ENCODE results near the gene GPR84. TPM values are rescaled to one million over a fixed set of nuclear protein-coding genes. Genes with fewer than 3 reads are reported as not detected.

Gene GPR84
- total RNA-seq, 4 donors from 2014 or later = 0.42 TPM; not detected in 3

DNA sequence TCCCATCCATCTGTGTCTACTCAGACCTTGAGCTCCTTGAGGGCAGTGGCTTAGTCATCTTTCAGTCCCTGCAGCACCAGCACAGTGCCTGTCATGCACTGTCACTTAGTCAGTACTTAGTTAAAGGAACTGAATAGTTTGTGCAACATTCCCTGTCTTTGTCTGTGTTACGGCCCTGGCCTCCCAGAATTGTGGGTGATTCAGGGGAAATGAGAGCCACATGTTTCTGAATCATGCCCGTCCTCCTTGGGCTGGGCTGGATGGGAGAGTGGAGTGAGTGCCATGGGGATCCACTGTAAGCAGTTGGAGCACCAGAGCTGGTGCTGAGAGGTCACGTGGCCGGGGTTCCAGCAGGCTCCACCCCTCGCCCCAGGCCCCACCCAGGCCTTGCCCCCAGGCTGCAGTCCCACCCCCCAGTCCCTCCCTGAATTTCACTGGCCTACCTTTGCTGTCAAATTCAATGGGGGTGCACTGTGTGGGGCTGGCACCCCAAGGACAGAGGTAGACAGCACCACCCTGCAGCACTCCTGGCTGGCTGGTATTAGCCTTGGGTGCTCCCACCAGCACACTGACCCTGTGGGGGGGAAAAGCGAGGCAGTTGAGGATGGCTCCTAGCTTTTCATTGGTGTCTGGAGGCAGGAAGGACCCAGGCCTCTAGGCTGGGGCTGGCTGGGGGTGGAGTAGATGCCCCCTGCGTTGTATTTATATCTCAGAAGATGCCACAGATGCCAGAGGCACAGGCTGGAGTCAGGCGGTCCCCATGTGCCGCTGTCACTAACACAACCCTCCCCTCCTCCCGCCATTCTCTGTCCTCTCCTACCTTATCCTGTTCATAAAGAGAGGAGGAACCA lies 47.3 kb upstream of the GPR84 start:
- Histone ChIP-seq H3K4me1 (peaks cover 0 to 71% (median 43%) of the 10 kb centered on the region in 4 donors), H3K4me3 (no peak overlapping the region), H3K27me3 (no peaks in the 10 kb centered on the region), H3K36me3 (peaks cover 0 to 44% (median 0%) of the 10 kb centered on the region in 3 donors), H3K9me3 (no peaks in the 10 kb centered on the region), H3K27ac (peak overlapping the region in 3 of 4 donors; percentile 70 to 84 (median 81))
- 53 to 54% methylated on average over 8 to 10 of the region's 10 CpGs for WGBS, 2 donors
- DNase-seq (ENCODE audit: low spot score in 2 of 2) = peak; percentile 49 to 65
- TF ChIP-seq POLR2A (IDR thresholded peaks at IDR 0.05) = no peak
- TF ChIP-seq, protein P1, sequence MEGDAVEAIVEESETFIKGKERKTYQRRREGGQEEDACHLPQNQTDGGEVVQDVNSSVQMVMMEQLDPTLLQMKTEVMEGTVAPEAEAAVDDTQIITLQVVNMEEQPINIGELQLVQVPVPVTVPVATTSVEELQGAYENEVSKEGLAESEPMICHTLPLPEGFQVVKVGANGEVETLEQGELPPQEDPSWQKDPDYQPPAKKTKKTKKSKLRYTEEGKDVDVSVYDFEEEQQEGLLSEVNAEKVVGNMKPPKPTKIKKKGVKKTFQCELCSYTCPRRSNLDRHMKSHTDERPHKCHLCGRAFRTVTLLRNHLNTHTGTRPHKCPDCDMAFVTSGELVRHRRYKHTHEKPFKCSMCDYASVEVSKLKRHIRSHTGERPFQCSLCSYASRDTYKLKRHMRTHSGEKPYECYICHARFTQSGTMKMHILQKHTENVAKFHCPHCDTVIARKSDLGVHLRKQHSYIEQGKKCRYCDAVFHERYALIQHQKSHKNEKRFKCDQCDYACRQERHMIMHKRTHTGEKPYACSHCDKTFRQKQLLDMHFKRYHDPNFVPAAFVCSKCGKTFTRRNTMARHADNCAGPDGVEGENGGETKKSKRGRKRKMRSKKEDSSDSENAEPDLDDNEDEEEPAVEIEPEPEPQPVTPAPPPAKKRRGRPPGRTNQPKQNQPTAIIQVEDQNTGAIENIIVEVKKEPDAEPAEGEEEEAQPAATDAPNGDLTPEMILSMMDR (IDR thresholded peaks at IDR 0.05) = no peak
- peak in 1 of 2 donors; percentile 75 for TF ChIP-seq EP300 (IDR thresholded peaks at IDR 0.05)

DNA sequence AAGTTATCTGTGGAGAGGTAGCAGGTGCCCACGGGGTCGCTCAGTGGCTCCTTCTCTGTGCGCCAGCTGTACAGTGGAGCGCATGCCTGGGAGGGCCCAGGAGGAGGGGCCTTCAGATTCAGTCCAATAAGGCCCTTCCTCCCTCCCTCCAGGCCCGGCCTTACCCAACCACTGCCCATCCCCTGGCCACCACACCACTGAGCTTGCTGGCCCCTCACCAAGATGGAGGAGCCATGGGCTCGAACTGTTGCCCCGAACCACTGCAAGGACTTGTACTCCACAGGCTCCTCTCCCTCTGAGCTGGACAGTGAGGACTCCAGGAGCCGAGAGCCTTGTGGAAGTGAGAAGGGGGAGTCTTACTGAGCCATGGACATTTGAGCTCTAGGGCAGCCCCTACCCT lies 45.0 kb upstream of the GPR84 start:
- no peak overlapping the region for H3K4me3 ChIP-seq
- H3K27ac ChIP-seq = no peak overlapping the region
- WGBS, 2 donors = 88 to 100% methylated on average over 5 to 7 of the region's 8 CpGs
- H3K36me3 ChIP-seq = peaks cover 0 to 67% (median 0%) of the 10 kb centered on the region in 3 donors
- TF ChIP-seq, protein P1 (IDR thresholded peaks at IDR 0.05) = no peak
- TF ChIP-seq EP300 (IDR thresholded peaks at IDR 0.05) (no peak), POLR2A (IDR thresholded peaks at IDR 0.05) (no peak)
- no peaks in the 10 kb centered on the region for H3K27me3 ChIP-seq
- DNase-seq (ENCODE audit: low spot score in 2 of 2) = no peak
- H3K9me3 ChIP-seq = no peaks in the 10 kb centered on the region
- H3K4me1 ChIP-seq = peaks cover 0 to 48% (median 29%) of the 10 kb centered on the region in 4 donors

DNA sequence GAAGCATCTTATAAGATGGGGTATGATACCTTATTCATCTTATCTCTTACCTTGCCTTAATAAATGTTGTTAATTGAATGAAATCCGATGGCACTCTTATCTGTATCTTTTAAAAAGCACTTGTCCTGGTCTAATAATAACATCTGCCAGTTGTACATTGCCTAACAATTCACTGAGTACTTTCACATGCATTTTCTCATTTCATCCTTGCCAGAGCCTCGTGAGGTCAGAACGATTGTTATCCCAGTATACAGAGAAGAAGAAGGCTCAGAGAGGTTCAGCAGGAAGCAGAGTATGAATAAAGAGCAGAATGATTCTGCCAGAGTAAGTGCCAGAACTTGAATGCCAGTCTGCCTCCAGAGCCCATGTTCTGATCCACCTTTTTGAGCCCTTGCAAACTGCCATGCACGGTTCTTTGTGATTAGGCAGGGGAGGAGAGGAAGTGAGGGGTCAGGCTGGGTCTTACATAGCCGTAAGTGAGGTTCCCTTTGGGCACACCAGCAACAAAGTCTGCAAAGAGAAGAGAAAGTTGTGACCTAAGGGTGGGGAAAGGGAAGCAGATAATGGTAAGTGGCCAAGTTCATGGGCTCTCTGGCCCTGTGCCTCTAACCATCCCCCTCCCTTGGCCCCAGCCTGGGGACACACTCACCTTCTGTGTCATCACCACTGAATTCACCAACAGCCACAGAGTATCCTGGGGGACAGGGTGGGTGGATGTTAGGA lies 43.1 kb upstream of the GPR84 start:
- no peaks in the 10 kb centered on the region for H3K27me3 ChIP-seq
- H3K4me3 ChIP-seq = no peak overlapping the region
- DNase-seq (ENCODE audit: low spot score in 2 of 2) = no peak
- H3K36me3 ChIP-seq = peaks cover 0 to 86% (median 0%) of the 10 kb centered on the region in 3 donors
- peak overlapping the region in 2 of 4 donors; percentile 17 to 24 for H3K27ac ChIP-seq
- H3K9me3 ChIP-seq = no peaks in the 10 kb centered on the region
- TF ChIP-seq POLR2A (IDR thresholded peaks at IDR 0.05) (no peak), EP300 (IDR thresholded peaks at IDR 0.05) (no peak)
- TF ChIP-seq, protein P1 (IDR thresholded peaks at IDR 0.05) = no peak
- 44 to 46% methylated on average over 5 of the region's 5 CpGs for WGBS, 2 donors
- peaks cover 0 to 29% (median 11%) of the 10 kb centered on the region in 4 donors for H3K4me1 ChIP-seq

DNA sequence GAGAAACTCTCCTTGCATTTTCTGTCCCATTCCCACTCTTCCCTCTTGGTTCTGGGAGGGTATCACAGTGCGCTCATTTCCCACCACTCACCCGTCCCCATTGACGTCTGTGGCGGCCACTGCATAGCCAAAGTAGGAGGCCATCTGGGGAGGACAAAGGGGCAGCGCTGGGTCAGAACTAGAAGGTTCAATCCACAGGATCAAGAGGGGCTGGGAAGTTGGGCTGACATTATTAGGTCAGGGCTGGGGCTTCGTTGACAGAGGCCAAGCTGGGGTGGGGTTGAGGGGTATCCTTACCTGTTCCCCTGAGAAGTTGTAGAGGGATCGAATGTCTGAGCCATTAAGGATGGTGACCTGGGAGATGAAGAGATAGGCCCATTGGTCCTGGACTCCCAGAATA lies 41.3 kb upstream of the GPR84 start:
- Histone ChIP-seq H3K4me3 (no peak overlapping the region), H3K27ac (no peak overlapping the region), H3K36me3 (peaks cover 0 to 94% (median 0%) of the 10 kb centered on the region in 3 donors), H3K27me3 (no peaks in the 10 kb centered on the region), H3K4me1 (peaks cover 0 to 11% (median 0%) of the 10 kb centered on the region in 4 donors), H3K9me3 (no peaks in the 10 kb centered on the region)
- WGBS, 2 donors = 89% methylated on average over 7 of the region's 7 CpGs
- DNase-seq (ENCODE audit: low spot score in 2 of 2) = no peak
- TF ChIP-seq EP300 (IDR thresholded peaks at IDR 0.05) (no peak), POLR2A (IDR thresholded peaks at IDR 0.05) (no peak)
- TF ChIP-seq, protein P1 (IDR thresholded peaks at IDR 0.05) = no peak

All from tibial nerve (tissue), 4 donors.